Erythroblast (primary cell): Measurements from ENCODE around the gene ERC2.
"Not testable (repeated sequence)": the region's sequence is repeated elsewhere in the genome, so short reads cannot be mapped to it uniquely, and the experiment has no call there.

ENCODE experiments used
- DNase-seq, 2 experiments: peaks; one replicate each; lab custom pipeline; 2025; lab: John Stamatoyannopoulos, UW
- GATA1 ChIP-seq: IDR thresholded peaks from 2 replicates; pipeline ENCODE4 v1.6.1; 2011; ENCODE audit warnings: low read depth, mild to moderate bottlenecking, control low read depth, low read length, moderate library complexity
- POLR2A ChIP-seq: IDR thresholded peaks from 2 replicates; pipeline ENCODE4 v1.6.1; 2011; ENCODE audit warnings: mild to moderate bottlenecking, low read length

ERC2 gene

DNA sequence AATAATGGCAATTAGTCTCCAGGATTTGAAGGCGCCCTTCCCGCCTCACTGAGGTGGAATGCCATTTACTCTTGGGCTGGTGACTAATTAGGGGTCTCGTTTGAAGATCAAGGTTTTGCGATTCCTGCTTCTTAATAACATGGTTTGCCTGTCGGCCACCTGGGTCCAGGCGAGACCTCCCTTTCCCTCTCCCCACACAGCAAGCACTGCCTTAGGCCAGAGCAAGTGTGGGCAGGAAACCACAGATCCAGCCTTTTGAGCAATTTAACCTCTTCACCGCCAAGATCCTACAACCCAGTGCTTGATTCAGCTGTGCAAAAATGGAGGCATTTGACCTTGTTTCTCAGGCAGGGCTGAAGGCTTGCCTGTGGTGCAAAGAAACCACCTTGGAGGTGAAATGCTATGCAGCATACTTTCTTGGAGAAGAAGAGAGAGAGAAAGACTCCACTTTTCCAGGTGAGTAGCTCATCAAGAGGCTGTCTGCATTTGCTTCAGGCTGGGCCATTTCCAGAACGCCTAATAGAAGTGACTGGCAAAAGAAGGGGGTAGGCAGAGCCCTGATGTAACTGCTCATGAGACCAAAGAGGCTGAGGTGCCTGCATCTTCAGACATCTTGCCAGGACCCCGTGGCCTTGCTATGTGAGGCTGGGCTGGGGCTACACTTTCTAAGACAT is 947.1 kb downstream of the ERC2 start:
- DNase-seq = no peak
- TF ChIP-seq GATA1 (no peak), POLR2A (no peak)

- TF ChIP-seq GATA1 = no peak
- TF ChIP-seq POLR2A = no peak
- DNase-seq = no peak
Observed at GRCh38 chr3:55519019-55519418, 949.2 kb downstream of the ERC2 start.

- TF ChIP-seq POLR2A (no peak), GATA1 (no peak)
- no peak for DNase-seq
Observed at GRCh38 chr3:55518451-55518850, 949.8 kb downstream of the ERC2 start.

GRCh38 chr3:55516392-55517030 is 951.8 kb downstream of the ERC2 start:
- no peak for TF ChIP-seq GATA1

DNA sequence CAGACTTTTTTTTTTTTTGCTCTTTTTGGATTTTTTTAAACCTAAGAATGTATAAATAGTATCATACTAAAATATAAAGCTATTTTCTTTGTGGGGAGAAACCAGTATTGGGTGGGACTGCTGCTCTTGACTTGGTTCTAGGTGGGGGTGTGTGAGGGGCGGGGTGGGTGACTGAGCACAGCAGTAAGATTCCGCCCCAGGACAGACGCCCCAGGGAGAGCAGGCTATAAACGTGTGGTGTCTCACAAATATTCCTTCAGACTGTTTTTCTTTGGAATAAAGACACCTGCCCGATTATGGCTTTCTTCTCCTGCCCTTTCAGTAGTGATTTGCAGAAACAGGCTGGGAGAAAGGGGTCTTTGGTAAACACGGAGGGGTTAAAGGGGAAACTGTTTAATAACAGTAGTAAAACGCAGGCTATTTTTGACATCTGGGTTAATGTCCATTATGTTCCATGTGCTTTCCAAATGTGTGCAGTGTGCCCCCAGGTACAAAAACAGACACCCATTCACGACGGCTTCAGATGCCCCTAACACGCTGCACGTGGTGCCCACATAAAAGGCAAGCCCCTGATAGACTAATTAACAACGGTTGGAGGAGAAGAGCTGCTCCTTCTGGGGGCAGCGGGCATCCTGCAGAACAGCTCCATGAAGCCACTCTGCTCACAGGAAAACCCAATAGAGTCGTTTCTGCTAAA is 952.6 kb downstream of the ERC2 start:
- no peak for TF ChIP-seq POLR2A
- TF ChIP-seq GATA1 = no peak
- DNase-seq = no peak

More at GRCh38 chr3:55516392-55517030, 951.8 kb downstream of the ERC2 start:
- DNase-seq = no peak

DNA sequence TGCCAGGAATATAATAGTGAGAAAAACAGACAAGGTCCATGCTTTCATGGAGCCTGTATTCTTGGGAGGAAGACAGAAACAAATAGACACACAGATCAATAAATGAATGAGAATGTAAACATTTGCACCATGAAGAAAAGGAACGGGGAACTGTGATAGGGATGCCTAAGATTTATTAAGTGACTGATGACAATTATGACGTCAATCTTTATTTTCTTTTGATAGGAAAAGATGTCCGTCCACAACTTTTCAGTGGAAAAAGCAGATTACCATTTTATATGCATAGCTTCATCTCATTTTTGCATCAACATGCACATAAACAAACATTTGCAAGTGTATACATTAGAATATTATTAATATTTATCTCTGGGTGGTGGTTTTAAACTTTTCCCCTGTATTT is 953.3 kb downstream of the ERC2 start:
- DNase-seq = no peak
- TF ChIP-seq GATA1 (no peak), POLR2A (no peak)

- no peak for DNase-seq
- TF ChIP-seq GATA1 (no peak), POLR2A (no peak)
Observed at GRCh38 chr3:55512571-55513343, 955.5 kb downstream of the ERC2 start.

DNA sequence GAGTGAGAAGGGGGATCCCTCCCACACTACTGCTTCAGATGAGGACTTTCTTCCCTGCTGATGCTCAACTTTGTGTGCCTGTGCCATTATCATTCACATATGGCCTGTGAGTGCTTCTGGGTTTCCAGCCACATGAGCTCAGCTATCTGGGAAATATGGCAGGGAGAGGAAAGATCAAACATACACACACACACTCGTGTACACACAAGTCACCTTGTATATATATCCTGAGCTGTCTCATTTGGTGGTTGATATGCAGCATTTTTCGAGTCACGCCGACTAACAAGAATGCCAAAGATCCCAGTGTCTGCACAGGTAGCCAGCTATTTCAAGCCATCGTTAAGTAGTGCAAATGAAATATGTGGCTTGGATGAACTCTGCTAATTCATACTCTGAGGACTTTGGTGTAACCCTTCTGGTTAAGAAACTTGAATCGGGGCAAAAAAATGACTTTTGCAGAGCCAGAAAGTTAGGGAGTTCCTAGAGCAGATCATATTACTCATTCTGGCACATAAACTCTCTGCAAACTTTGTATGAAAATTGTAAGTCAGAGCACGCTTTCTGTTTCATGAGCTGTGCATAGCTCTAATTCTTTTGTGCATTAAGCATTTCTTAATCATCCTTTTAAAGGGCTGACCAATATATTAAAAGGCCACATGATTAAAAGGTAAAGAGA is 956.2 kb downstream of the ERC2 start:
- TF ChIP-seq GATA1 (no peak), POLR2A (no peak)
- no peak for DNase-seq

DNA sequence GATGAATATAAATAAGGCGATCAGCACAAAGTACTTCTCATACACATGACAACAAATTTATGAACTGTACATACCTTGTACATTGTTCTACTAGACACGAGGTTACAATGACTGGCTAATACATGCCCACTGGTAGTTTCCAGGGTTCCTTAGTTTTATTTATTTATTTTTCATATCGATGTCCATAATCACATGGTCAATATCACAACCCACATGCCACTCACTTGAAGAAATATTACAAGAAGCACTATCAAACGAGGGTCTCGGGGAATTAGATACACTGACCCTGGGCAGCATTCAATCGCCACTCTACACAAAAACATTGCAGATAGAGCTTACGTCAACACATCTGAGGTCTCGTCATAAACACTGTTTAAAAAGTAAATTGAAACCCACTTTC is 959.9 kb downstream of the ERC2 start:
- DNase-seq = no peak
- TF ChIP-seq POLR2A (no peak), GATA1 (no peak)

- TF ChIP-seq POLR2A (no peak), GATA1 (no peak)
- no peak for DNase-seq
Observed at GRCh38 chr3:55507808-55508207, 960.5 kb downstream of the ERC2 start.

GRCh38 chr3:55505776-55506175 is 962.5 kb downstream of the ERC2 start:
- TF ChIP-seq GATA1 = no peak
- TF ChIP-seq POLR2A = no peak
- no peak for DNase-seq

DNA sequence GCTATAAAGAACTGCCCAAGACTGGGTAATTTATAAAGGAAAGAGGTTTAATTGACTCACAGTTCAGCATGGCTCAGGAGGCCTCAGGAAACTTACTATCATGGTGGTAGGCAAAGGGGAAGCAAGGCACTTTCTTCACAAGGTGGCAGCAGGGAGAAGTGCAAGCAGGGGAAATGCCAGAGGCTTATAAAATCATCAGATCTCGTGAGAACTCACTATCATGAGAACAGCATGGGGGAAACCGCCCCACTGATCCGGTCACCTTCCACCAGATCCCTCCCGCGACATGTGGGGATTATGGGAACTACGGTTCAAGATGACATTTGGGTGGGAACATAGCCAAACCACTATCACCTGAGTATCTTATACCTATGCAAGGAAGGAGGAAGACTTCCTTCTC is 963.2 kb downstream of the ERC2 start:
- not testable (repeated sequence) for DNase-seq

- TF ChIP-seq GATA1 = no peak
- no peak for TF ChIP-seq POLR2A
- DNase-seq = no peak
Observed at GRCh38 chr3:55501905-55502304, 966.4 kb downstream of the ERC2 start.
